Endodermal cell (in vitro differentiated cells): Measurements from ENCODE around the gene ARL6. TPM values are rescaled to one million over a fixed set of nuclear protein-coding genes. Genes with fewer than 3 reads are reported as not detected.

Experiments used
- DNase-seq: peaks from one replicate; pipeline ENCODE4 v3.0.0-alpha.2; 2017
- H3K27ac ChIP-seq: 2 replicates; pipeline ENCODE4 v1.5.1; 2013; ENCODE audit warnings: mild to moderate bottlenecking, low read depth, low read length, moderate library complexity
- H3K27me3 ChIP-seq: 2 replicates; pipeline ENCODE4 v1.6.1; 2013; ENCODE audit warnings: mild to moderate bottlenecking, low read length, moderate library complexity; ENCODE audit not compliant: insufficient read depth, control insufficient read depth, poor library complexity, severe bottlenecking
- H3K36me3 ChIP-seq: 2 replicates; pipeline ENCODE4 v1.7.0; 2013; ENCODE audit warnings: mild to moderate bottlenecking, low read length, moderate library complexity; ENCODE audit not compliant: control insufficient read depth, insufficient read depth
- H3K4me1 ChIP-seq: one replicate; pipeline ENCODE4 v1.7.0; 2013; ENCODE audit warnings: low read length; ENCODE audit not compliant: control insufficient read depth, insufficient read depth
- H3K4me3 ChIP-seq: 2 replicates; pipeline ENCODE4 v1.5.1; 2013; ENCODE audit warnings: mild to moderate bottlenecking, low read length, moderate library complexity
- H3K9ac ChIP-seq: 2 replicates; pipeline ENCODE4 v1.6.1; 2013; ENCODE audit warnings: mild to moderate bottlenecking, low read length, moderate library complexity; ENCODE audit not compliant: poor library complexity, severe bottlenecking; ENCODE audit errors: extremely low read depth
- H3K9me3 ChIP-seq: 2 replicates; pipeline ENCODE4 v1.6.1; 2013; ENCODE audit warnings: mild to moderate bottlenecking, low read length, moderate library complexity; ENCODE audit not compliant: control insufficient read depth
- H3K27ac Mint-ChIP-seq: 2 replicates; pipeline ENCODE4 v1.8.0; 2020; ENCODE audit warnings: mixed read lengths
- H3K27me3 Mint-ChIP-seq: 2 replicates; pipeline ENCODE4 v1.8.0; 2021; ENCODE audit warnings: mild to moderate bottlenecking, mixed read lengths; ENCODE audit not compliant: insufficient read depth
- H3K36me3 Mint-ChIP-seq: 2 replicates; pipeline ENCODE4 v1.8.0; 2020; ENCODE audit warnings: low read depth, mixed read lengths
- H3K4me1 Mint-ChIP-seq: 2 replicates; pipeline ENCODE4 v1.8.0; 2020; ENCODE audit warnings: mixed read lengths
- H3K4me3 Mint-ChIP-seq: 2 replicates; pipeline ENCODE4 v1.8.0; 2020; ENCODE audit warnings: mild to moderate bottlenecking, moderate library complexity, mixed read lengths
- H3K9me3 Mint-ChIP-seq: 2 replicates; pipeline ENCODE4 v1.8.0; 2020; ENCODE audit warnings: mild to moderate bottlenecking, mixed read lengths
- CTCF ChIP-seq: fragments of 200-600 bp; sonication (generic); conservative IDR thresholded peaks from 2 replicates; pipeline ENCODE4 v1.5.0; 2021; ENCODE audit warnings: antibody characterized with exemption, mild to moderate bottlenecking
- WGBS, 2 experiments: methylation state at CpG; one replicate each; pipeline versions ENCODE4 v1.1.5 to v1.1.7; 2013; ENCODE audit warnings: missing lambda C conversion rate in 2 of 2, mixed read lengths in 1 of 2; ENCODE audit not compliant: insufficient coverage in 1 of 2, insufficient read length in 1 of 2; 5-methylcytosine and 5-hydroxymethylcytosine counted together
- long read RNA-seq, 4 experiments: library from polyadenylated mRNA in 2 of 4; library from RNA in 1 of 4; library from capped mRNA in 1 of 4; stranded (forward) in 3 of 4; unstranded in 1 of 4; transcript quantifications; one replicate each; pipeline ENCODE4 v2.0.0, GENCODE V29; 2020 to 2021; ENCODE audit warnings: inconsistent platforms in 1 of 4
- polyA plus RNA-seq, 2 experiments: library from polyadenylated mRNA; stranded (reverse); fragments of 50-300 nt; gene quantifications; one replicate each; pipeline ENCODE4 v1.2.3, GENCODE V29; 2013
- total RNA-seq, 2 donors: library from RNA; stranded (reverse); fragmentation: NEBNext Ultra II Directional in 1 of 2; extraction: Animal tissue kit (Norgen Biotek cat#: 25700) in 1 of 2; gene quantifications; 2 replicates in 1 of 2; 3 replicates in 1 of 2; pipeline ENCODE4 v1.2.1, GENCODE V29; 2021

The ARL6 gene
- total RNA-seq, result 10 to 100 TPM; 11.1 to 15.7 TPM
- 10.2 TPM for polyA plus RNA-seq (2013, experiment 1 of 2)
- 12.0 TPM for polyA plus RNA-seq (2013, experiment 2 of 2)
- long read RNA-seq, experiment 1, full-length matches to known transcripts, result 1 of 6 reads
- long read RNA-seq, experiment 1, partial matches to known transcripts, result 0 of 6 reads
- long read RNA-seq, experiment 1, other reads (novel, unspliced or antisense), result 5 of 6 reads
- long read RNA-seq, experiment 2, full-length matches to known transcripts, result 17 of 24 reads
- long read RNA-seq, experiment 2, partial matches to known transcripts, result 1 of 24 reads
- long read RNA-seq, experiment 2, other reads (novel, unspliced or antisense), result 6 of 24 reads
- long read RNA-seq, experiment 3, full-length matches to known transcripts, result 39 of 46 reads
- long read RNA-seq, experiment 3, partial matches to known transcripts, result 1 of 46 reads
- long read RNA-seq, experiment 3, other reads (novel, unspliced or antisense), result 6 of 46 reads
- long read RNA-seq, experiment 4, full-length matches to known transcripts, result 17 of 29 reads
- long read RNA-seq, experiment 4, partial matches to known transcripts, result 4 of 29 reads
- long read RNA-seq, experiment 4, other reads (novel, unspliced or antisense), result 8 of 29 reads

- Histone ChIP-seq H3K9me3 (no peaks in the 10 kb centered on the region), H3K4me3 (peak within 1 kb of the TSS; percentile 90), H3K27ac (peak within 1 kb of the TSS; percentile 64), H3K4me1 (no peaks in the 10 kb centered on the region), H3K27me3 (no peaks in the 10 kb centered on the region), H3K9ac (peak within 1 kb of the TSS; percentile 43), H3K36me3 (peaks cover 7% of the 10 kb centered on the region)
- Mint-ChIP-seq H3K27me3 (no peaks in the 10 kb centered on the region), H3K4me3 (peak within 1 kb of the TSS; percentile 94), H3K27ac (peak within 1 kb of the TSS; percentile 95), H3K36me3 (peaks cover 6% of the 10 kb centered on the region), H3K9me3 (no peaks in the 10 kb centered on the region), H3K4me1 (peaks cover 24% of the 10 kb centered on the region)
- WGBS, 2 experiments, result 0 to 1% methylated on average over 30 to 46 of the region's 46 CpGs
- peak; percentile 92 for DNase-seq
- TF ChIP-seq CTCF, result peak; percentile 35
Observed at GRCh38 chr3:97764407-97765238, at the start of gene ARL6. ARL6 (plus strand) TSS chr3:97764758; CDS start chr3:97768108, 3,350 bp downstream.

- no peak overlapping the region for H3K27ac ChIP-seq
- Mint-ChIP-seq H3K9me3 (no peaks in the 10 kb centered on the region), H3K4me3 (no peak overlapping the region), H3K27me3 (no peaks in the 10 kb centered on the region), H3K36me3 (no peaks in the 10 kb centered on the region), H3K27ac (no peak overlapping the region), H3K4me1 (no peaks in the 10 kb centered on the region)
- WGBS, 2 experiments, result 0 to 1% methylated on average over 6 of the region's 7 CpGs
- peak; percentile 98 for TF ChIP-seq CTCF
- H3K9me3 ChIP-seq, result no peaks in the 10 kb centered on the region
- H3K4me3 ChIP-seq, result no peak overlapping the region
- peak; percentile 89 for DNase-seq
- H3K27me3 ChIP-seq, result no peaks in the 10 kb centered on the region
- H3K4me1 ChIP-seq, result no peaks in the 10 kb centered on the region
- no peak overlapping the region for H3K9ac ChIP-seq
- H3K36me3 ChIP-seq, result no peaks in the 10 kb centered on the region
Observed at GRCh38 chr3:97719156-97719821, 45.3 kb upstream of the ARL6 start.

- no peak overlapping the region for H3K4me3 ChIP-seq
- Mint-ChIP-seq H3K36me3 (no peaks in the 10 kb centered on the region), H3K4me3 (no peak overlapping the region), H3K9me3 (no peaks in the 10 kb centered on the region), H3K27me3 (no peaks in the 10 kb centered on the region), H3K27ac (no peak overlapping the region), H3K4me1 (no peaks in the 10 kb centered on the region)
- no peaks in the 10 kb centered on the region for H3K9me3 ChIP-seq
- DNase-seq, result no peak
- H3K36me3 ChIP-seq, result no peaks in the 10 kb centered on the region
- no peak for TF ChIP-seq CTCF
- H3K27ac ChIP-seq, result no peak overlapping the region
- H3K27me3 ChIP-seq, result no peaks in the 10 kb centered on the region
- 87% methylated on average over 2 of the region's 2 CpGs; no CpG with 5 or more reads in 1 of the 2 experiments for WGBS, 2 experiments
- H3K9ac ChIP-seq, result no peak overlapping the region
- no peaks in the 10 kb centered on the region for H3K4me1 ChIP-seq
Observed at GRCh38 chr3:97720417-97720816, 44.1 kb upstream of the ARL6 start.
